GM19467 (cell line): ENCODE data around the gene GMPPB.

Experiments
- ATAC-seq: cut with Tn5 transposase; IDR thresholded peaks from one replicate; pipeline ENCODE4 v1.9.1; 2021; ENCODE audit warnings: mild to moderate bottlenecking, moderate library complexity; ENCODE audit not compliant: unreplicated experiment

GMPPB gene

DNA sequence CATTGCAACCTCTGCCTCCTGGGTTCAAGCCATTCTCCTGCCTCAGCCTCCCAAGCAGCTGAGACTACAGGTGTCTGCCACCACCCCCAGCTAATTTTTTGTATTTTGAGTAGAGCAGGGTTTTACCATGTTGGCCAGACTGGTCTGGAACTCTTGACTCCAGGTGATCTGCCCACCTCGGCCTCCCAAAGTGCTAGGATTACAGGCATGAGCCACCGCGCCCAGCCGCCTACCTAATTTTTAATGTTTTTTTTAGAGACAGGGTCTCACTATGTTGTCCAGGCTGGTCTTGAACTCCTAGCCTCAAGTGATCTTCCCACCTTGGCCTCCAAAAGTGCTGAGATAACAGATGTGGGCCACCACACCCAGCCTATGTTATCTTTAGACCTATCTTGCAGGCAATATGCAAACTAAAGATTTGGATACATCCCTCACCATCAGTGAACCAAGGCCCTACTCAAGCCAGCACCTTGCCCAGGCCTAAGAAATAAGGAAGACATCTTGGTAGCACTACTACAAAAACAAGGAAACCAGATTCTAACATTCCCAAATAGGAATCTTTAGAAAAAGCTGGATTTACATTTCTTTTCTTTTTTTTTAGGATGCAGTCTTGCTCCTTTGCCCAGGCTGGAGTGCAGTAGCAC, 6.3 kb upstream of the GMPPB start:
- no peak for ATAC-seq

GRCh38 chr3:49727924-49728361, 4.2 kb upstream of the GMPPB start:
- ATAC-seq: no peak

DNA sequence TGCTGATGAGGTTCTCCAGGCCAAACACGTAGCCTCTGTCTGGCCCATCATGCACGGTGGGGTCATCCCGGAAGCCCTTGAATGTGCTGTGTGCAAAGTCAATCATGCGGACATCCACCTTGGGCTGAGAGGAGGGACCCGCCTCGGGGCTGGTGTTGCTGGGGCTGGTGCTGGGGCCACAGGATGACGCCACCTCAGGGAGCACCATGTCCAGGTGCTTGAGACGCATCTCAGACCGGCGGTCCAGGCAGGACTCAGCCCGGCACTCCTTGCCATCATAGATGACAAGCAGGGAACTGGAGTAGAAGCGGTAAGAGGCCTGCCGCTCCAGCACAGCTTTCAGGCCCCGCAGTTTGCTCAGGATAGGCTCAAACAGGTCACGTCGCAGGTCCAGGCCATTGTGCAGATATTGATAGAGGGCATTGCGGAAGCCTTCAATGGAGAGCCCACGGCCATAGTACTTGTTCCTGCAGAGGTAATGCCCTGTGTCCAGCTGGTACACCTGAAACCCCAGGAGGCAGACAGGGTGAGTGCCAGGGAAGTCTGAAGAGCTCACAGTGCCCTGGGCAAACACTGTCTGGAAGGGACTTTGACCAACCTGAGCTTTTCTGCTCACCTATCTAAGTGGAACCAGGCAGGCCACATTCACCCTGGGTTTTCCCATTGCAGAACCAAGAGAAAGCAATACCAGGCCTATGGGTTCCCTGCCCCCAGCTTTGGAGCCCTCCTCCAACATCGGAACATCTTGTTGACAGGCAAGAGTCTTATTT, 3.6 kb upstream of the GMPPB start:
- ATAC-seq: no peak

DNA sequence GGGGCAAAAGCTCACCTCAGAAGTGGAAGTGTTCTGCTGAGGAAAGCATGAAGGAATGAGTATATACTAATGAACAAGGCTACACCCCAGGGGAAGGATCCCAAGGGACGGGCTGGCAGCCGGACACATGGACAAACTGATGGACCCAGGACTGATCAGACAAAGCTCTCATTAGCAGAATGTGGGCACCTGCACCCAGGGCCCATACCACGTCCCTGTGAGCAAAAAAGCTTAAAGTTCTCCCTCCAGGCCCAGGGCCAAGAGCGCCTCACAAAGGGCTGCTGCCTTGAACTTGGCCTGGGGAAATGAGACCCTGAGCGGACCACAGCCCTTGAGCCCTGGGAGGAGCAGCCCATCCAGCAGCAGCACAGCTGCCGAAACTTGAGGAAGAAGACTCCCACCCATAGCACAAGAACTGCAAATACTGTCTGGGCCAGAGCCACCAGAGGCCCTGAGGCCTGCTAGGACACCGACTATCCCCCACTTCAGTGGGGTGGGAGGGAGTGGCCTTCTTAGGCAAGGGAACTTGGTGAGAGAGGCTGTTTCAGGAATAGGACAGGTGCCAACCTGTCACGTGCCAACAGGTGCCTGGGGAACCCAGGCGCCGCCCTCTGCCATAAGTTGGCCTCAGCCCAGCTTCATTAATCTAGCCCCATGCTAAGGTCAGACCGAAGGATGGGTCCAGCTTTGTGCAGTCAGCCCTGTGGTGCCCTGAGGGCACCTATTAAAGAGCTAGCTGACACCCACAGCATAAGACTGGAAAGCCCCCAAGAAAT, 2.3 kb upstream of the GMPPB start:
- no peak for ATAC-seq

- ATAC-seq: no peak
These were observed 835 bp upstream of the GMPPB start for GRCh38 chr3:49724586-49724985.

GRCh38 chr3:49723296-49723627, 489 bp downstream of the GMPPB start:
- no peak for ATAC-seq

DNA sequence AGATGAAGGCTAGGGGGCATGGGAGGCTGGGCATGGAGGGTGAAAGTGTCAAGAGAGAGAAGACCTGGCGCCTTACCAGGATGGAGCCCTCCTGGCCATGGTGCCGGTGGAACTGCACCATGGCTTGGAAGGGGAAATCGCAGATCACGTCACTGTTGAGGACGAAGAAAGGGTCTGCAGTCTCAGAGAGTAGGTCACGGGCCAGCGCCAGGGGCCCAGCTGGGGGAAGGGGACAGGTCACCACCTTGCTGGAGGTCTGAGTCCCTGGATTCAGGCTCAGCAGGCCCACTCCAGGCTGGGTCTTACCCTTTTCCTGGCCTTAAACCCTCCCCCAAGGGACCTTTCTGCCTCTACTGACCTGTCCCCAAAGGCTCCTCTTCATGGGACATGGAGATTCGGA, 855 bp downstream of the GMPPB start:
- ATAC-seq: no peak

DNA sequence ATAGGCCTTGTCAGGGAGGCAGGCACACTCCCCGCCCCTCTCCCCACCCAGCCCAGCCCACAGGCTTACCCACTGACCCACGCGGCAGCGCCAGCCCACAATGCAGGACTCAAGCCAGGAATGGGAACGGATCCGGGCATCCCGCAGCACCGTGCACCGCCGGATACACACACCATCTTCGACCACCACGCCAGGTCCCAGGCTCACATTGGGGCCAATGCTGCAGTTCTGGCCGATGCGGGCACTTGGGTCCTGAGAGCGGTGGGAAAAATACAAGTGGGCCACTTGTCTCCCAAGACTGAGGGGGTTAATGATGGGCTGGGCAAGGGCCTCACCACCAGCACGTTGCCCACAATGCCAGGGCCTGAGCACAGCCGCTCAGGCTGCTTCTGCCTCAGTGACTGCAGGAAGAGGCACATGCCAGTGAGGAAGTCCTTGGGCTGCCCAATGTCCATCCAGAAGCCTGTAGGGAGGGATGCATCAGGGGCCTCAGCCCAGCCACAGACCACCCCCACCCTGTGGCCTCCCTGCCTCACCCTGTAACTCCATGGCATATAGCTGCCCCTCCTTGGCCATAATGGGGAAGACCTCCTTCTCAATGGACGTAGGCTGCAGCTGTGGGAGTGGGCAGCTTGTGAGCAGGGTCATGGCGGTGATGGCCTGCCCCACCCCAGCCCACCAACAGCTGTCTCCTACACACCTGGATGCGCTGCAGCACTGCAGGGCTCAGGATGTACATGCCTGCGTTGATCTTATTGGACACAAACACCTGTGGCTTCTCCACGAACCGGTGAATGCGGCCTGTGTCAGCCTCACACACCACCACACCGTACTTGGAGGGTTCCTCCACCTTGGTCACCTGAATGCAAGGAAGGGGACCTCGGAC, 1.6 kb downstream of the GMPPB start:
- no peak for ATAC-seq

DNA sequence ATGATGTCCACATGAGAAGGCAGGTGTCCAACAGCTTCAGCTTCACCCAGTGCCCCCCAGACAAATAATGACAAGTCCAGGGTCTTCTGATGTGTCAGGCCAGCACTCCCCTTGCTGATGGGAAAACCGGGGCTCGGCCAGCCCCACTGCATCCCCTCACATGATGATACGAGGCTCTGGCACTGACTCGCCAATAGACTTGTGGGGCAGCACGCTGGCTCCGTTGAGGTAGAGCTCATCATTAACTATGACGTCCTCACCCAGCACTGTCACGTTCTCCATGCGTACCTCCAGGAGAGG, 2.2 kb downstream of the GMPPB start:
- no peak for ATAC-seq

GRCh38 chr3:49720855-49721595, 2.7 kb downstream of the GMPPB start:
- ATAC-seq: no peak

- ATAC-seq: peak; percentile 42
These were observed 4.4 kb downstream of the GMPPB start, which contains the start of gene AMIGO3 for GRCh38 chr3:49719214-49719884. AMIGO3 (minus strand) TSS chr3:49719684; CDS start chr3:49719465, 219 bp downstream.

DNA sequence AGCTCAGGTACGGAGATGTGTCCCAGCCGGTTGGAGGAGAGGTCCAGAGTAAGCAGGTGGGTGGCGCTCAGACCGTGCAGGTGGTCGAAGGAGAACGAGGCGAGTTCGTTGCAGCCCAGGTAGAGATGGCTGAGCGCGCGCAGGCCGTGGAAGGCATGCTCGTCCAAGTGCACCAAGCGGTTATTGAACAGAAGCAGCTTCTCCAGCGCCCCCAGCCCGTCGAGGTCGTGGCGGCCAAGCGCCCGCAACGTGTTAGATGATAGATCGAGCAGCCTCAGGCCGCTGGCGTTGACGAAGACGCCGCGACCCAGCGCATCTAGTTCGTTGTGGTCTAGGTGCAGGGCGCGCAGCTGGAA, 4.9 kb downstream of the GMPPB start:
- ATAC-seq: no peak

DNA sequence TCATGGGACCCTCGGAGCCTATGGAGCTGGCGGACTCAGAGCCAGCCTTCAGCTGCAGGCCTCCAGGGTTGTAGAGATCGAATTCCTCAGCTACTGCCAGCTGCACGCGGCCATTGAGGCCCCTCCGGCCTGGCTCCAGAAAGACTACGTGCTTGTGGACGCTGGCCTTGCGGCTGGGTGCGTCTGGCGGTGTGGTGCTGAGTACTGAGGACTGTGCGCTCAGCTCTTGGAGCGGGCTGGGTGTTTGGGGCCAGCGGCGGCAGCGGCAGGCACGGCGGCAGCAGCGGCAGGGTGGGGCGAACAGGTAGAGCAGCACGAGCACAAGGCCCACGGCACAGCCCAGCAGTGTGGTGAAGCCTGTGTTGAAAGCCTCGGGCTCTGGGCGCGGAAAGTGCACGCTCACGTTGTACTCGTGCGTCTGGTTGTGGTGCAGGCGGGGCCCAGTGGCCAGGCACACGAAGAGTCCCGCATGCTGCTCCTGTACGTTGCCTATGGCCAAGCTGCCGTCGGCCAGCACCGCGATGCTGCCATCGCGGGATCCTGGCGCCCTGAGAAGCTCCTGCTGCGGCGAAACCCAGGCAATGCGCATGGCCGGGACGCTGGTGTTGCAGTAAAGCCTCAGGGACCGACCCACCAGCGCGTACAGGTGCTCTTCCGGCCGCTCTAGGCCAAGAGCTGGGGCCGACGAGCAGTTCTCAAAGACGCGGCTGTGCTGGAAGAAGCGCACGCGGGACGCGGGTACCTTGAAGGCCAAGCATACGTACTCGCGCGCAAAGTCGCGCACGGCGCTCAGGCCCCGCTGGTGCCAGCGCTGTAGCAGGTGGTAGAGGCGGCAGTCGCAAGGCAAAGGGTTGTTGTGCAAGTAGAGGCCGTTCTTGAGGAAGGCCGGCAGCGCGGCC, 5.5 kb downstream of the GMPPB start:
- ATAC-seq: no peak

DNA sequence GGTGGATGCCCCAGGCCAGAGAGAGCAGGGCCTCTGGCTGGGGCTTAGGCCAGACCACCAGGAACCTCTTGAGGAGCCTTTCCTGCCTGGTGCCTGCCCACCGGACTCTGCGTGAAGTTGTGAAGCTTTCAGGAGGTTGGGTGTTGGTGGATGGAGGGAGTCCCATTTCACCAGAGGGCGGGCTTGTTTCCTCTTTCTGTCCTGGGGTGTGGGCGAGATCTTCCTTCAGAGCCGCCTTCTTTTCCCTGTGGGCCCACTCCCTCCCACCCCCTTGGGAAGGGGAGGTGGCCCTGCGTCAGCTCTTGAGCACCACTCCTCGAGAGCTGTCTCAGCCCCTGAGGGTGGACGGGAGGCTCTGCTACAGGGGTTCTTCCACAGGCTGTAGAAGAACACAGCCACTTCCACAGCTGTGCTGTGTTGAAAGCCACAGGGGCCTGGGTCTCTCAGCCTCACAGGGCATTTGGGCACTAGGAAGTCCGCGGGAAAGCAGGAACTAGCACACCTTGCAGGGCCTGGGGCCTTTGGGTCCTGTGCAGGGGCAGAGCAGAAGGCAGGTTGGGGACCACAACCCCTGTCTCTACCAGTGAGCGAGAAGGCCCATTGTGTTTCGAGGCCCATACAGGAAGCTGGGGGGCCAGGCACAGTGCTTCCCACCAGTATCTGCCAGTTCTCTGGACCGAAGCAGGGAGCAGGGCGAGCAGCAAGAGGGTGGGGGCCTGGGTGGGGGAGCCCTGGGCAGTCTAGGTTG, 6.4 kb downstream of the GMPPB start:
- ATAC-seq: no peak

- ATAC-seq: no peak
These were observed 7.0 kb downstream of the GMPPB start for GRCh38 chr3:49716691-49717210.

DNA sequence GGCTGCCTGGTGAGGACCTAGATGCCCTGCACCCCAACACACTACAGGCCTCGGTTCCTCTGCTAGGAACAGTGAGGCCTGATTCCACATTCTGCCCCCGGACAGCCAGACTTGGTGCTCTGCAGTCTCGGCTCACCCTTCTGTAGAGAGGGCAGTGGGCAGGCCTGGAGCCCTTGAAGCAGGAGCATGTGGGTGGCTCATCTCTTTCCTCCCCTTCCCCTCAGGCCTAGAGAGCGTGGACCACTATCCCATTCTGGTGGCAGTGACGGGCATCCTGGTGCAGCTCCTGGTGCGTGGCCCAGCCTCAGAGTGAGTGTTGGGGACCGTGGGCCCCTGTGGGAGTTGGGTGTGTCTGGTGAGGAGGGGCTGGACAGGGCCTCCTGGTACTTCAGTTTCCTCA, 7.6 kb downstream of the GMPPB start:
- ATAC-seq: no peak

DNA sequence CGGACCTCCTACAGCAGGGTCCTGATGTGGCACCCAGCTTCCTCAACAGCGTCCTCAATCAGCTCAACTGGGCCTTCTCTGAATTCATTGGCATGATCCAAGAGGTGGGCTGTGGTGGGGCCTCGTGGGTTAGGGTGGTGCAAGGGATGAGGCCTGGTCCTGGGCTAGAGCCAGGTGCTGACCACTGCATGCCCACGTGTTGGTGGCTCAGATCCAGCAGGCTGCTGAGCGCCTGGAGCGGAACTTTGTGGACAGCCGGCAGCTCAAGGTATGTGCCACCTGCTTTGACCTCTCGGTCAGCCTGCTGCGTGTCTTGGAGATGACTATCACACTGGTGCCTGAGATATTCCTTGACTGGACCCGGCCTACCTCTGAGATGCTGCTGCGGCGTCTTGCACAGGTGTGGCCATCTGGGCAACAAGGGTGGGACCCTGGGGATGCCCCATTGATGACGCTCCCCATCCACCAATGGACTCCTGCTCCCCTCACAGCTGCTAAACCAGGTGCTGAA, 8.1 kb downstream of the GMPPB start:
- ATAC-seq: no peak
